HG03565 (cell line): ENCODE results near the gene SLC1A3.
"Not testable (repeated sequence)": the region's sequence is repeated elsewhere in the genome, so short reads cannot be mapped to it uniquely, and the experiment has no call there.

ENCODE experiments used
- ATAC-seq: cut with Tn5 transposase; IDR thresholded peaks from one replicate; pipeline ENCODE4 v1.9.1; 2021; ENCODE audit warnings: mild to moderate bottlenecking, moderate library complexity; ENCODE audit not compliant: unreplicated experiment

Gene SLC1A3

GRCh38 chr5:36606428-36607113 lies at the start of gene SLC1A3:
SLC1A3 (plus strand) TSS chr5:36606606; CDS start chr5:36608424, 1,818 bp downstream.
- peak; percentile 84 for ATAC-seq

- no peak for ATAC-seq
These were observed 47.8 kb upstream of the SLC1A3 start for GRCh38 chr5:36558641-36559040.

- no peak for ATAC-seq
These were observed 44.8 kb upstream of the SLC1A3 start for GRCh38 chr5:36561601-36562000.

GRCh38 chr5:36569491-36569890 lies 36.9 kb upstream of the SLC1A3 start:
- no peak for ATAC-seq

- ATAC-seq: no peak
These were observed 35.9 kb upstream of the SLC1A3 start for GRCh38 chr5:36570301-36571095.

GRCh38 chr5:36571401-36572042 lies 34.9 kb upstream of the SLC1A3 start:
- ATAC-seq: no peak

- no peak for ATAC-seq
These were observed 33.0 kb upstream of the SLC1A3 start for GRCh38 chr5:36573438-36573837.

- ATAC-seq: no peak
These were observed 31.0 kb upstream of the SLC1A3 start for GRCh38 chr5:36575361-36575781.

- ATAC-seq: no peak
These were observed 29.7 kb upstream of the SLC1A3 start for GRCh38 chr5:36576721-36577120.

GRCh38 chr5:36579858-36580257 lies 26.5 kb upstream of the SLC1A3 start:
- ATAC-seq: not testable (repeated sequence)

GRCh38 chr5:36581070-36581469 lies 25.3 kb upstream of the SLC1A3 start:
- no peak for ATAC-seq

GRCh38 chr5:36584009-36584875 lies 22.2 kb upstream of the SLC1A3 start:
- ATAC-seq: no peak

- no peak for ATAC-seq
These were observed 20.7 kb upstream of the SLC1A3 start for GRCh38 chr5:36585701-36586100.

- ATAC-seq: no peak
These were observed 19.1 kb upstream of the SLC1A3 start for GRCh38 chr5:36587354-36587753.

- not testable (repeated sequence) for ATAC-seq
These were observed 16.7 kb upstream of the SLC1A3 start for GRCh38 chr5:36589735-36590134.

- ATAC-seq: no peak
These were observed 15.7 kb upstream of the SLC1A3 start for GRCh38 chr5:36590513-36591286.

GRCh38 chr5:36593867-36594266 lies 12.5 kb upstream of the SLC1A3 start:
- no peak for ATAC-seq

GRCh38 chr5:36596247-36596646 lies 10.2 kb upstream of the SLC1A3 start:
- ATAC-seq: no peak

GRCh38 chr5:36596756-36597155 lies 9.7 kb upstream of the SLC1A3 start:
- ATAC-seq: no peak

- ATAC-seq: no peak
These were observed 8.4 kb upstream of the SLC1A3 start for GRCh38 chr5:36598045-36598444.
